Activated naive CD4-positive, alpha-beta T cell treated with anti-CD3 and anti-CD28 coated beads for 36 hours (primary cell): ENCODE results near the gene ABHD15. TPM values are rescaled to one million over a fixed set of nuclear protein-coding genes. Genes with fewer than 3 reads are reported as not detected.
"Not testable (repeated sequence)": the region's sequence is repeated elsewhere in the genome, so short reads cannot be mapped to it uniquely, and the experiment has no call there.

ENCODE experiments used
- CTCF ChIA-PET: fragments of 350-600 bp; sonication (Branson Sonifier 250); formaldehyde crosslinking; loops from one replicate; lab custom pipeline; 2021; ENCODE audit warnings: antibody characterized with exemption; lab: Charles Lee
- DNase-seq: peaks from one replicate; pipeline ENCODE4 v3.0.0-alpha.2; 2020
- H3K27ac Mint-ChIP-seq: one replicate; pipeline ENCODE4 v1.8.0; 2021; ENCODE audit warnings: mild to moderate bottlenecking, mixed read lengths
- H3K27me3 Mint-ChIP-seq: one replicate; pipeline ENCODE4 v1.8.0; 2021; ENCODE audit warnings: low read depth, mixed read lengths
- H3K36me3 Mint-ChIP-seq: one replicate; pipeline ENCODE4 v1.8.0; 2021; ENCODE audit warnings: low read depth, mixed read lengths
- H3K4me1 Mint-ChIP-seq: one replicate; pipeline ENCODE4 v1.8.0; 2021; ENCODE audit warnings: low read depth, mixed read lengths
- H3K4me3 Mint-ChIP-seq: one replicate; pipeline ENCODE4 v1.8.0; 2021; ENCODE audit warnings: mild to moderate bottlenecking, moderate library complexity, mixed read lengths
- H3K9me3 Mint-ChIP-seq: one replicate; pipeline ENCODE4 v1.8.0; 2021; ENCODE audit warnings: mixed read lengths
- intact Hi-C: fragments of 100-400 bp; cut with micrococcal nuclease; formaldehyde crosslinking; loops from one replicate; pipeline ENCODE4 v1.15.1; 2023
- total RNA-seq, 2 experiments: library from RNA; stranded (reverse); gene quantifications; one replicate each; pipeline ENCODE4 v1.2.3, GENCODE V29; 2021

ABHD15 gene
- total RNA-seq, 2 experiments from 2014 or later, result 3.7 to 4.0 TPM

DNA sequence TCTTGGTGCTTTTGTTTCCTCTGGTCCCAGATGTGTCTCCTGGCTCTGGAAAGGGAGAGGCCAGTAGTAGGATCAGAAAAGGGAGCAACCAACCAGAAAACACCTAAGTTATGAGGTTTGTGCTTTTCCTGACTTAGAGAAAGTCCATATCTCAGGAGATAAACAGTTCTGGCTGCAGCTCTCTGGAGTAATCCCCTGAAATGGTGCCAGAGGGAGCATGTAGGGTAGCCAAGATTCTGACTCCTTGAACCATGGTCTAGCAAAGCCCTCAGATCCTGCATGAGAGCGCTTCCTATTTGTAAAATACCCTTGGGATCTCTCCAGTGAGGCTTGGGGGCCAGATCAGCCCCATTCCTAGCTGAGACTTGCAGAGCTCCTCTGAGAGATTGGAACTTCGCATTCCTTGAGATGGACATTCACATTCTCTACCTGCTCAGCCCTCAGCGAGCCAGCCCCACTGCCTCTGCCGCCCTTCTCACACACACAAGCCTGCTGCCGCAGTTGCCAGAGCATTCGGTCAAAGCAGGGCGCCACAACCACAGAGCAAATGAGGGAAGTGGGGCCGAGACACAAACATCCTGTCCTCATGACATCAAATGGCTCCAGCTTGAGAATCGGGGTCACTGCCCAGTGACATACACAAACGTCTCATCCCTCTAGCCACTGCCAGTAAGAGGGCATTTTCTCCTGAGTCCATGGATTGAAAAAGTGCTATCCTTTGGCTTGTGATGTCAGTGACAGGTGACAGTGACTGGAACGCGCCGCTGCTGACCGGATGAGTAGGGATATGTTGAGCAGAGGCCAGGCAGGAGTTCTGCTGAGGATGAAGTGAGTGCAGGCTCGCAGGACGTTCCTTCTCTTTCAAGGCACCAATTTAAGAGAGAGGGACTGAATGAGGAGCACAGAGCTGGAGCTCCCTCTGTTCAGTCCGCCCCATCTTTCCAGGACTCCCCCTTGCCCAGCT is 5.0 kb downstream of the ABHD15 start:
- Mint-ChIP-seq H3K4me1 (peaks cover 17% of the 10 kb centered on the region), H3K9me3 (no peaks in the 10 kb centered on the region), H3K27ac (no peak overlapping the region), H3K4me3 (no peak overlapping the region), H3K36me3 (peaks cover 9% of the 10 kb centered on the region), H3K27me3 (no peaks in the 10 kb centered on the region)
- CTCF ChIA-PET, result interaction anchor here (1.1 kb wide), 1 partner anchor 36 kb away, joined by 3 read pairs; no protein-coding TSS in a partner anchor
- no peak for DNase-seq
- intact Hi-C loops, result loop anchor here (10.0 kb wide), 1 partner anchor 837 kb away; the partner anchor contains the start of genes NEK8 and TLCD1

- Mint-ChIP-seq H3K27ac (no peak overlapping the region), H3K4me3 (no peak overlapping the region), H3K36me3 (peaks cover 9% of the 10 kb centered on the region), H3K4me1 (peaks cover 11% of the 10 kb centered on the region), H3K9me3 (no peaks in the 10 kb centered on the region), H3K27me3 (no peaks in the 10 kb centered on the region)
- CTCF ChIA-PET, result interaction anchor here (0.6 kb wide), 1 partner anchor 190 kb away, joined by 3 read pairs; no protein-coding TSS in a partner anchor
- intact Hi-C loops, result loop anchor here (10.0 kb wide), 1 partner anchor 836 kb away; the partner anchor contains the start of genes NEK8 and TLCD1
- no peak for DNase-seq
Observed at GRCh38 chr17:29560316-29560715, 6.5 kb downstream of the ABHD15 start.

DNA sequence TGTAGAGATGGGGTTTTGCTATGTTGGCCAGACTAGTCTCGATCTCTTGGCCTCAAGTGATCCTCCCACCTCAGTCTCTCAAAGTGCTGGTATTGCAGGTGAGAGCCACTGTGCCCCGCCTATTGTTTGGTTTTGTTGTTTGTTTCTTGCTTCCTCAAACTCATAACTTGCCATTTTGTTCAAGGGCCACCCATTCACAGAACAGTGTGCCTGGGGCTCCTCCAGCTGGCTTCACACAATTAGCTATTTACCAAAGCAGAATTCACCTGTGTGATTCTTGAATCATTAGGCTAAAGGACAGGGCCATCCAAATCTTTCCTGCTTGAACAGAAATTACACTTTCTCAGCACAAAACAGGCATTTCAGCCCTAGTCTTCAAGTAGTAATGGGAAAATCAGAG is 7.2 kb downstream of the ABHD15 start:
- H3K27ac Mint-ChIP-seq, result no peak overlapping the region

GRCh38 chr17:29558139-29558538 is 8.7 kb downstream of the ABHD15 start:
- CTCF ChIA-PET, DNase-seq, H3K4me3 Mint-ChIP-seq, intact Hi-C loops, H3K27me3 Mint-ChIP-seq, H3K27ac Mint-ChIP-seq, H3K36me3 Mint-ChIP-seq, H3K9me3 Mint-ChIP-seq: not testable (repeated sequence)
- peaks cover 11% of the 10 kb centered on the region for H3K4me1 Mint-ChIP-seq

More for the DNA sequence above, 7.2 kb downstream of the ABHD15 start:
- Mint-ChIP-seq H3K4me3 (no peak overlapping the region), H3K4me1 (peaks cover 11% of the 10 kb centered on the region), H3K9me3 (no peaks in the 10 kb centered on the region), H3K27me3 (no peaks in the 10 kb centered on the region), H3K36me3 (peaks cover 9% of the 10 kb centered on the region)
- DNase-seq, result no peak
- CTCF ChIA-PET, result interaction anchor here (0.8 kb wide), 1 partner anchor 189 kb away, joined by 3 read pairs; no protein-coding TSS in a partner anchor
- intact Hi-C loops, result loop anchor here (10.0 kb wide), 1 partner anchor 835 kb away; the partner anchor contains the start of genes NEK8 and TLCD1

- peaks cover 11% of the 10 kb centered on the region for H3K4me1 Mint-ChIP-seq
- no peak overlapping the region for H3K4me3 Mint-ChIP-seq
- H3K27me3 Mint-ChIP-seq, result no peaks in the 10 kb centered on the region
- H3K9me3 Mint-ChIP-seq, result no peaks in the 10 kb centered on the region
- intact Hi-C loops, result no loop called here
- H3K36me3 Mint-ChIP-seq, result peaks cover 9% of the 10 kb centered on the region
- CTCF ChIA-PET, result no interaction called here
- DNase-seq, result no peak
- no peak overlapping the region for H3K27ac Mint-ChIP-seq
Observed at GRCh38 chr17:29557739-29558116, 9.1 kb downstream of the ABHD15 start.

DNA sequence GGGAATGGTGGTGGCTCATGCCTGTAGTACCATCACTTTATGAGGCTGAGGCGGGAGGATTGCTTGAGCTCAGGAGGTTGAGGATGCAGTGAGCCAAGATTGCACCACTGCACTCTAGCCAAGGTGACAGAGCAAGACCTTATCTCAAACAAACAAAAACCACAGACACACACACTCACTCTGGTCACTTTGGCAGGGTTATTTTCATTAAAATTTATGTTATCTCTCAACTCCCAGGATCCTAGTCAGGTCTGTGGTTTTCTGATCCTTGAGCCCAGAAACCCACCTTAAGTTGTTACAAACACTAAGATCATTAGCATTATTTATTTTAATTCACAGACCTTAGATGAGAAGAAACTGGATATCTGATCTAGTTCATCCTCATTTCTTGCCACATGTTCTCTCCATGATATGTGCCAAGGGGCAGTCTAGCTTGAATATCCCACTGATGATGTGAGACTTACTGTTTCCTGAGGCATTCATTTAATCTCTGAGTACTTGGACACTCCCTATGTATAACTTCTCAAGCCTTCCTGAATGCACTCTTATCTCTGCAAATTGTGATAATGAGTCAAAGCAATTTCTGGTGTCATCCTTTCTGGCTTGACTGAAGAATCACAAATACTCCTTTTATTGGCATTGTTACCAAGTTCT is 9.6 kb downstream of the ABHD15 start:
- Mint-ChIP-seq H3K27me3 (no peaks in the 10 kb centered on the region), H3K4me3 (no peak overlapping the region), H3K9me3 (no peaks in the 10 kb centered on the region), H3K27ac (no peak overlapping the region), H3K36me3 (peaks cover 5% of the 10 kb centered on the region), H3K4me1 (peaks cover 11% of the 10 kb centered on the region)
- CTCF ChIA-PET, result interaction anchor here (0.6 to 1.4 kb wide), 4 partner anchors 8 to 440 kb away, joined by 3 to 7 read pairs (median 5); no protein-coding TSS in a partner anchor
- intact Hi-C loops, result no loop called here
- DNase-seq, result no peak

GRCh38 chr17:29555840-29556239 is 11.0 kb downstream of the ABHD15 start:
- intact Hi-C loops, result no loop called here
- Mint-ChIP-seq H3K27ac (no peak overlapping the region), H3K36me3 (no peaks in the 10 kb centered on the region), H3K4me3 (no peak overlapping the region), H3K27me3 (no peaks in the 10 kb centered on the region), H3K4me1 (peaks cover 11% of the 10 kb centered on the region), H3K9me3 (no peaks in the 10 kb centered on the region)
- DNase-seq, result no peak
- CTCF ChIA-PET, result interaction anchor here (1.3 to 1.4 kb wide), 2 partner anchors 10 to 61 kb away, joined by 5 to 7 read pairs; no protein-coding TSS in a partner anchor

DNA sequence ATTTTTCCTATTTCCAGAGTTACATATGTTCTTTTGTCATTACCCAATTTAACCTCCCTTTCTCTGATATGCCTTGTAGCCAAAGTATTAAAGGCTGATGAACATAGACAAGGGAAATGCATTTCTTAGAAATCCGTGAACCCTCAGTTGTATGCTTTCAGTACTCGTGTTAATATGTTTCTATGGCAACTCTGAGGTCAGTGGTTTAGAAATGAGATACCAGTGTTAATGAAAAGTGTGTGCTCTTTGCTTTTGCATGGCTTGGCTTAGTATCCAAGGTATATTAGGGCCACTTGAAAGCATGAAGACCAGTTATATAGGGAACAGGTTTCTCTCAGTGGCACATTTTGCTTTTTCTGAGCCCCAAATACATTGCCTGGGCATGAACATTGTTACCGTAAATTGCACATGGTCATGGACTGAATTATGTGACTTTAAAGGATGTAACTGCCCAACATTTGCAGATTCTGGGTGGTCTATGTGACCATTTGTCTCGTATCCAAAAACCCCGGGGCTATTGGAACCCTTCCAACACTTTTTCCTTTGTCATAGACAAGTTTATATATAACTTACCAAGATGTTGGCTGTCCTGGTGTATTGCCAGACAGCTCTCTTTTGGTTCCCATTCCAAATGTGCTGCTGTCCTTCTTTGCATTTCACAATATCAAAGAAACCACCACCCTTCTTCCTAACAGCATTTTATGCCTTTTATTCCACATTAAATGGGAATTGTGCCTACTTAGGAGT is 17.5 kb downstream of the ABHD15 start:
- H3K4me1 Mint-ChIP-seq, result no peaks in the 10 kb centered on the region
- no peaks in the 10 kb centered on the region for H3K27me3 Mint-ChIP-seq
- no peak overlapping the region for H3K27ac Mint-ChIP-seq
- H3K9me3 Mint-ChIP-seq, result no peaks in the 10 kb centered on the region
- no peak overlapping the region for H3K4me3 Mint-ChIP-seq
- CTCF ChIA-PET, result interaction anchor here (0.7 to 1.2 kb wide), 3 partner anchors 13 to 24 kb away, joined by 3 to 6 read pairs (median 3); no protein-coding TSS in a partner anchor
- intact Hi-C loops, result no loop called here
- peaks cover 5% of the 10 kb centered on the region for H3K36me3 Mint-ChIP-seq
- DNase-seq, result no peak

GRCh38 chr17:29546830-29547229 is 20.0 kb downstream of the ABHD15 start:
- Mint-ChIP-seq H3K4me3 (no peak overlapping the region), H3K36me3 (peaks cover 18% of the 10 kb centered on the region), H3K27ac (no peak overlapping the region), H3K27me3 (no peaks in the 10 kb centered on the region), H3K4me1 (no peaks in the 10 kb centered on the region), H3K9me3 (no peaks in the 10 kb centered on the region)
- CTCF ChIA-PET, result interaction anchor here (1.8 kb wide), 1 partner anchor 10 kb away, joined by 5 read pairs; no protein-coding TSS in a partner anchor
- DNase-seq, result no peak
- intact Hi-C loops, result no loop called here

GRCh38 chr17:29546085-29546484 is 20.8 kb downstream of the ABHD15 start:
- Mint-ChIP-seq H3K27me3 (no peaks in the 10 kb centered on the region), H3K27ac (no peak overlapping the region), H3K4me1 (no peaks in the 10 kb centered on the region), H3K36me3 (peaks cover 18% of the 10 kb centered on the region), H3K9me3 (no peaks in the 10 kb centered on the region), H3K4me3 (no peak overlapping the region)
- CTCF ChIA-PET, result interaction anchor here (0.5 to 1.8 kb wide), 2 partner anchors 9 to 180 kb away, joined by 3 to 5 read pairs; no protein-coding TSS in a partner anchor
- intact Hi-C loops, result no loop called here
- DNase-seq, result no peak

- CTCF ChIA-PET, result interaction anchor here (0.6 kb wide), 1 partner anchor 44 kb away, joined by 4 read pairs; no protein-coding TSS in a partner anchor
- intact Hi-C loops, result no loop called here
- no peak overlapping the region for H3K27ac Mint-ChIP-seq
- no peak overlapping the region for H3K4me3 Mint-ChIP-seq
- no peaks in the 10 kb centered on the region for H3K9me3 Mint-ChIP-seq
- peaks cover 19% of the 10 kb centered on the region for H3K36me3 Mint-ChIP-seq
- H3K27me3 Mint-ChIP-seq, result no peaks in the 10 kb centered on the region
- no peak for DNase-seq
- H3K4me1 Mint-ChIP-seq, result no peaks in the 10 kb centered on the region
Observed at GRCh38 chr17:29544066-29544465, 22.8 kb downstream of the ABHD15 start.
